Stimulated activated CD8-positive, alpha-beta memory T cell treated with anti-CD3 and anti-CD28 coated beads, Interleukin-12 subunit alpha, Interleukin-12 subunit beta, amount 100 ng/mL, for 4 hours (primary cell): ENCODE measurements around the gene BPIFA3.

ENCODE experiments used
- DNase-seq: peaks from one replicate; pipeline ENCODE4 v3.0.0-alpha.2; 2020; ENCODE audit warnings: low read depth

The BPIFA3 gene

DNA sequence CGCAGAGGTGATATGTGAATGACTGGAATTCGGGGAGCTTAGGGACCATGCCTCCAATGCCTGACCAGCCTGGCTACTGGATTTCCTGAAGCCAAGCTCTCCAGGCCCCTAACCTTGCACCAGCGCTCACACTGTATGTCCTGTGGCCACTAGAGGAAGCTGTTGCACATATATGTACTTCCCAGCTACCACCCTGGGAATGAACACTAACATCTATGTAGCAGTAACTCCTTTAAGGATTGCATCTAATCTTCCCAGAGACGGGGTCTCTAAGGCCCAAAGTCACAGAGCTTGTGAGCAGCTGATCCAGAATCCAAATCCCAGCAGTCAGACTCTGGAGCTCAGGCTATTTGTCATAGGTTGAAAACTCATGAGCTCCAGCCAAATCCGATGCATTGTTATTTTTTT, 45.5 kb downstream of the BPIFA3 start:
- no peak for DNase-seq

GRCh38 chr20:33263784-33264183, 46.6 kb downstream of the BPIFA3 start:
- no peak for DNase-seq

DNA sequence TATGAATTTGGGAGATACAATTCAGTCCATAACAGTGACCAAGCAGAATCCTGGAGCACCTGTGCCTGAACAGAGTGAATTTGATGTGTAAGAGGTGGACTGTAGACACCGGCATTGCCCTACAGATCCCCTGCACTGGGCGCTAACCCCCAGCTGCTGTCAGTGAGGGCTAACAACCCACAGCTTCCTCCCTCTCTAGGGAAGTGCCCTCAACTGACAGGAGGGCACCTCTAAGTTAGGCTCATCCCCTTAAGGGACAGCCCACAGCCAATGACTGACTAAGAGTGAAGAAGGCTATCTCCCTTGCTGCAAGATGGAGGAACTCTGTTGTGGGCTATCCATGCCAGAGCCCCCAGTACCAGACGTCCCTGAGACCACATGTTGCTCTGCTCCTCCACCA, 50.5 kb downstream of the BPIFA3 start:
- DNase-seq = no peak

- DNase-seq = no peak
These were observed 55.2 kb downstream of the BPIFA3 start for GRCh38 chr20:33272155-33272873.

GRCh38 chr20:33273117-33273851, 56.1 kb downstream of the BPIFA3 start:
- no peak for DNase-seq

DNA sequence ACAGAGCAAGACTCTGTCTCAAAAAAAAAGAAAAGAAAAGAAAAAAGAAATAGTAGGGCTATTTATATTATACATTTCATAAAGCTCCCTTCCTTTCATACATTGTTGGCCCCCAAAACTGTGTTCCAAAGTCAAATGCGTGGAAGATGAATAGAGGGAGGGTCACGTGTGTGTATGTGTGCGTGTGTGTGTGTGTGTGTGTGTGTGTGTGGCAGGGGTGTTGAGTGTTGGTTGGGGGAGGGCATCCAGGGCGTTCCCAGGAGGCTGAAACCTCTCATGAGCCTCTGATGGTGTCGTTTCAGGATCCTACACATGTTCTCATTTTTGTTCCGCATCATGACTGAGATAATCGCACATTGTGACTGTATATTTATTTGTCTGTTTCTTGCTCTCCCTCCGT, 58.1 kb downstream of the BPIFA3 start:
- no peak for DNase-seq

GRCh38 chr20:33275871-33276270, 58.7 kb downstream of the BPIFA3 start:
- DNase-seq = no peak

DNA sequence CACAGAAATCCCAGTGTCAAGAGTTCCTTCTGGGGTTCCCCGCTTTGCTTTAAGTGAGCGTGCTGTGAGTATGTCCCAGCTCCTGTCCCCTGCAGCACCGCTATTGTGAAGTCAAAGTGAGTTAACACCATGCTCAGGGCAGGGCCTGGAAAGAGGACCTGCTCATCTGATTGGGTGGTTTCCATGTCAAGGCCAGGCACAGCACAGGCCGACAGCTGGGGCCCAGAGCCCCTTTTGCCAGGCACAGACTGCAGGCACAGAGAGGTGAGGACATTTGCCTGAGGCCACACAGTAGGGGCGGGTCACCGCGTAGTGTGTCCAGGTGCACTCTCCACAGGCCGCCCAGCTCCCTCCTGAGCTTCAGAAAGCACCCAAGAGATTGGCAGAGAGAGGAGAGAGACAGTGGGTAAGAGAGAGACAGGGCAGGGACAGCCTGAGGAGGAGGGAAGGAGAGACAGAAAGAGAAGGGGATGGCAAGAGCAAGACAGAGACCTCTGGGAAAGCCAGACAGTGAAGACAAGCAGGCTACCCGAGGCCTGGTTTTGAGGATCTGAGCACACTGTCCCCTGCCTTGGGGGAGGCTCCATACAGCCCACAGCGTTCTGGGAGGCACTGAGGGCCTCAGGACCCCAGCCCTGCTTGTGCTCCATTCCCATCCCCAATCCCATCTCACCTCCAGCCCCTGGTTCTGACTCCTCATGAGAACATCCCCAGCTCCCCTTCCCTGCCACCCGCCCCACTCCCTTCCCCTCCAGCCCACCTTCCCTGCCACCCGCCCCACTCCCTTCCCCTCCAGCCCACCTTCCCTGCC, 59.4 kb downstream of the BPIFA3 start:
- DNase-seq = no peak
